ENCODE measurements around the gene ADAMTS2. TPM values are rescaled to one million over a fixed set of nuclear protein-coding genes. Genes with fewer than 3 reads are reported as not detected.

Gene ADAMTS2
- total and polyA plus RNA-seq, 2 experiments from 2014 or later, result 1.6 to 8.1 TPM

GRCh38 chr5:179205277-179205676 is 140.0 kb downstream of the ADAMTS2 start:
- no peaks in the 10 kb centered on the region for H3K9me2 ChIP-seq (ENCODE audit: insufficient read depth)
- peaks cover 4% of the 10 kb centered on the region; the same call in 1 of the 3 replicates for H3K4me1 Mint-ChIP-seq
- ATAC-seq (no peak), DNase-seq (ENCODE audit: low spot score) (no peak)
- H2AFZ ChIP-seq, result no peak overlapping the region
- no peaks in the 10 kb centered on the region for H3K79me2 ChIP-seq (replicated peaks; ENCODE audit: insufficient read depth)
- no peaks in the 10 kb centered on the region for H3F3A ChIP-seq (replicated peaks; ENCODE audit: low read depth)
- no peak overlapping the region for H3K4me2 ChIP-seq
- H3K36me3 Mint-ChIP-seq (ENCODE audit: low read depth), result no peaks in the 10 kb centered on the region
- no peaks in the 10 kb centered on the region for H3K36me3 ChIP-seq (ENCODE audit: insufficient read depth)
- no peaks in the 10 kb centered on the region for H4K20me1 ChIP-seq (replicated peaks; ENCODE audit: insufficient read depth)
- TF ChIP-seq ZNF114 (CRISPR knock-in tag; IDR thresholded peaks at IDR 0.05), result no peak
- TF ChIP-seq POLR2AphosphoS5 (IDR thresholded peaks at IDR 0.05; ENCODE audit: low read depth), result no peak
- TF ChIP-seq JUNB (IDR thresholded peaks at IDR 0.05; ENCODE audit: unreplicated experiment), result no peak
- TF ChIP-seq ZNF331 (CRISPR knock-in tag; IDR thresholded peaks at IDR 0.05; ENCODE audit: low read depth), result no peak
- TF ChIP-seq EZH2phosphoT487 (IDR thresholded peaks at IDR 0.05; ENCODE audit: unreplicated experiment), result no peak
- TF ChIP-seq CREB1 (CRISPR knock-in tag; IDR thresholded peaks at IDR 0.05; ENCODE audit: low read depth), result no peak
- TF ChIP-seq NANOG (IDR thresholded peaks at IDR 0.05; ENCODE audit: borderline replicate concordance), result no peak
- no peak for TF ChIP-seq STAT1 (IDR thresholded peaks at IDR 0.05; ENCODE audit: unreplicated experiment)
- no peak for TF ChIP-seq REST (IDR thresholded peaks at IDR 0.05; ENCODE audit: unreplicated experiment)
- TF ChIP-seq CTCF (conservative IDR thresholded peaks at IDR 0.05; ENCODE audit: low read depth in 2 of 2), result no peak
- no peak for TF ChIP-seq ETS1 (IDR thresholded peaks at IDR 0.05)
- no peak for TF ChIP-seq ZNF462 (CRISPR knock-in tag; IDR thresholded peaks at IDR 0.05)
- TF ChIP-seq EZH2 (IDR thresholded peaks at IDR 0.05; ENCODE audit: low read depth, unreplicated experiment), result no peak
- no peak overlapping the region for H3K4me3 Mint-ChIP-seq
- no peaks in the 10 kb centered on the region for H3K9me3 Mint-ChIP-seq
- H3K4me3 ChIP-seq, result no peak overlapping the region
- 0 out of 2 replicates have a peak, but pooled peaks cover 4% of the 10 kb centered on the region for H3K4me1 ChIP-seq (ENCODE audit: insufficient read depth)
- H3K27ac ChIP-seq (ENCODE audit: low read depth), result no peak overlapping the region
- peaks cover 4% of the 10 kb centered on the region for H3K27me3 Mint-ChIP-seq (ENCODE audit: insufficient read depth, low read depth, poor library complexity)
- H3K27me3 ChIP-seq (ENCODE audit: insufficient read depth), result no peaks in the 10 kb centered on the region
- no peak overlapping the region for H3K27ac Mint-ChIP-seq

Measured in GM23338 (cell line).